Measurements from ENCODE around the gene PARP1.
"Not testable (repeated sequence)": the region's sequence is repeated elsewhere in the genome, so short reads cannot be mapped to it uniquely, and the experiment has no call there.

PARP1 gene

GRCh38 chr1:226407497-226408284 is at the start of gene PARP1:
TSS of gene PARP1 (minus strand) at chr1:226408093. CDS start at chr1:226407929, 164 bp downstream.
- peak; percentile 37 to 71 for DNase-seq

GRCh38 chr1:226457307-226457712 is 49.4 kb upstream of the PARP1 start:
- DNase-seq, result no peak

GRCh38 chr1:226455843-226456242 is 48.0 kb upstream of the PARP1 start:
- DNase-seq, result no peak

- no peak for DNase-seq
Observed at GRCh38 chr1:226454349-226454748, 46.5 kb upstream of the PARP1 start.

GRCh38 chr1:226453015-226453704 is 45.3 kb upstream of the PARP1 start:
- DNase-seq, result no peak

GRCh38 chr1:226450688-226451087 is 42.8 kb upstream of the PARP1 start:
- DNase-seq, result no peak

- no peak for DNase-seq
Observed at GRCh38 chr1:226449823-226450222, 41.9 kb upstream of the PARP1 start.

- no peak for DNase-seq
Observed at GRCh38 chr1:226447932-226448665, 40.2 kb upstream of the PARP1 start.

GRCh38 chr1:226446094-226446493 is 38.2 kb upstream of the PARP1 start:
- DNase-seq, result no peak

- no peak for DNase-seq
Observed at GRCh38 chr1:226444901-226445300, 37.0 kb upstream of the PARP1 start.

GRCh38 chr1:226443439-226443838 is 35.5 kb upstream of the PARP1 start:
- DNase-seq, result no peak

- no peak for DNase-seq
Observed at GRCh38 chr1:226443033-226443432, 35.1 kb upstream of the PARP1 start.

GRCh38 chr1:226441629-226442028 is 33.7 kb upstream of the PARP1 start:
- DNase-seq, result no peak

- no peak for DNase-seq
Observed at GRCh38 chr1:226440512-226440911, 32.6 kb upstream of the PARP1 start.

- no peak for DNase-seq
Observed at GRCh38 chr1:226438007-226438406, 30.1 kb upstream of the PARP1 start.

- no peak for DNase-seq
Observed at GRCh38 chr1:226436855-226437491, 29.1 kb upstream of the PARP1 start.

GRCh38 chr1:226436472-226436854 is 28.6 kb upstream of the PARP1 start:
- no peak for DNase-seq

- DNase-seq, result no peak
Observed at GRCh38 chr1:226433341-226433720, 25.4 kb upstream of the PARP1 start.

GRCh38 chr1:226432586-226433340 is 24.9 kb upstream of the PARP1 start:
- no peak for DNase-seq

- DNase-seq, result not testable (repeated sequence)
Observed at GRCh38 chr1:226431898-226432297, 24.0 kb upstream of the PARP1 start.

GRCh38 chr1:226429858-226430715 is 22.2 kb upstream of the PARP1 start:
- no peak for DNase-seq

Measured in SW 1271 (cell line).